Embryonic facial prominence (tissue), 1 donor: ENCODE data around the gene SOX6.

ENCODE experiments used
- DNase-seq: peaks from one replicate; pipeline ENCODE4 v3.0.0-alpha.2; 2016; ENCODE audit errors: extremely low spot score

SOX6 gene

GRCh38 chr11:16000065-16000464 lies 356.3 kb downstream of the SOX6 start:
- DNase-seq = no peak

GRCh38 chr11:15993345-15993744 lies 363.0 kb downstream of the SOX6 start:
- DNase-seq = no peak

GRCh38 chr11:15991215-15991614 lies 365.1 kb downstream of the SOX6 start:
- DNase-seq = no peak

- no peak for DNase-seq
Measured at GRCh38 chr11:15989685-15990084, 366.7 kb downstream of the SOX6 start.

GRCh38 chr11:15988693-15989231 lies 367.6 kb downstream of the SOX6 start:
- no peak for DNase-seq

- no peak for DNase-seq
Measured at GRCh38 chr11:15988016-15988550, 368.3 kb downstream of the SOX6 start.

GRCh38 chr11:15987046-15987445 lies 369.3 kb downstream of the SOX6 start:
- DNase-seq = no peak

GRCh38 chr11:15985860-15986139 lies 370.5 kb downstream of the SOX6 start:
- no peak for DNase-seq

GRCh38 chr11:15985127-15985859 lies 371.1 kb downstream of the SOX6 start:
- no peak for DNase-seq

GRCh38 chr11:15981292-15981691 lies 375.1 kb downstream of the SOX6 start:
- no peak for DNase-seq

GRCh38 chr11:15977116-15977515 lies 379.2 kb downstream of the SOX6 start:
- DNase-seq = no peak

- no peak for DNase-seq
Measured at GRCh38 chr11:15976433-15977045, 379.8 kb downstream of the SOX6 start.

- no peak for DNase-seq
Measured at GRCh38 chr11:15975742-15976141, 380.6 kb downstream of the SOX6 start.

GRCh38 chr11:15972838-15973237 lies 383.5 kb downstream of the SOX6 start:
- no peak for DNase-seq

- DNase-seq = no peak
Measured at GRCh38 chr11:15971215-15971546, 385.2 kb downstream of the SOX6 start.

GRCh38 chr11:15970506-15971214 lies 385.7 kb downstream of the SOX6 start:
- DNase-seq = no peak

GRCh38 chr11:15969701-15970329 lies 386.5 kb downstream of the SOX6 start:
- no peak for DNase-seq

- no peak for DNase-seq
Measured at GRCh38 chr11:15969281-15969680, 387.1 kb downstream of the SOX6 start.

- no peak for DNase-seq
Measured at GRCh38 chr11:15968461-15969130, 387.8 kb downstream of the SOX6 start.

- no peak for DNase-seq
Measured at GRCh38 chr11:15967966-15968365, 388.4 kb downstream of the SOX6 start.

GRCh38 chr11:15967166-15967565 lies 389.2 kb downstream of the SOX6 start:
- no peak for DNase-seq
